Left cardiac atrium (tissue), 4 donors: Measurements from ENCODE around the gene ITGA7. TPM values are rescaled to one million over a fixed set of nuclear protein-coding genes. Genes with fewer than 3 reads are reported as not detected.
"Not testable (repeated sequence)": the region's sequence is repeated elsewhere in the genome, so short reads cannot be mapped to it uniquely, and the experiment has no call there.

ENCODE experiments used
- ATAC-seq, 2 donors: fragments of 200-7000 bp; cut with Tn5 transposase; one replicate each; pipeline ENCODE4 v1.9.1; 2020; ENCODE audit warnings: mild to moderate bottlenecking in 2 of 2, moderate library complexity in 2 of 2
- DNase-seq: peaks from one replicate; pipeline ENCODE4 v3.0.0-alpha.2; 2020
- intact Hi-C, 2 donors: fragments of 100-400 bp; cut with DNase I; formaldehyde crosslinking; loops; one replicate each; pipeline versions ENCODE4 v1.14.1 to v1.15.1; 2022 to 2023
- total RNA-seq, 2 donors: library from RNA; stranded (reverse); fragmentation: NEBNext Ultra II Directional; extraction: Animal tissue kit (Norgen Biotek cat#: 25700); gene quantifications; one replicate each; pipeline ENCODE4 v1.2.1, GENCODE V29; 2021
- donor health status: DM: no; HTN: yes; CAD: no.
- donor health status: DM: no; HTN: yes; CAD: no; lungs with severe emphysema.
- donor health status: DM: yes; HTN: yes; CAD: no.
- donor health status: Dilated cardiomyopathy.

Gene ITGA7
- total RNA-seq, 2 donors from 2014 or later: 395 to 448 TPM

DNA sequence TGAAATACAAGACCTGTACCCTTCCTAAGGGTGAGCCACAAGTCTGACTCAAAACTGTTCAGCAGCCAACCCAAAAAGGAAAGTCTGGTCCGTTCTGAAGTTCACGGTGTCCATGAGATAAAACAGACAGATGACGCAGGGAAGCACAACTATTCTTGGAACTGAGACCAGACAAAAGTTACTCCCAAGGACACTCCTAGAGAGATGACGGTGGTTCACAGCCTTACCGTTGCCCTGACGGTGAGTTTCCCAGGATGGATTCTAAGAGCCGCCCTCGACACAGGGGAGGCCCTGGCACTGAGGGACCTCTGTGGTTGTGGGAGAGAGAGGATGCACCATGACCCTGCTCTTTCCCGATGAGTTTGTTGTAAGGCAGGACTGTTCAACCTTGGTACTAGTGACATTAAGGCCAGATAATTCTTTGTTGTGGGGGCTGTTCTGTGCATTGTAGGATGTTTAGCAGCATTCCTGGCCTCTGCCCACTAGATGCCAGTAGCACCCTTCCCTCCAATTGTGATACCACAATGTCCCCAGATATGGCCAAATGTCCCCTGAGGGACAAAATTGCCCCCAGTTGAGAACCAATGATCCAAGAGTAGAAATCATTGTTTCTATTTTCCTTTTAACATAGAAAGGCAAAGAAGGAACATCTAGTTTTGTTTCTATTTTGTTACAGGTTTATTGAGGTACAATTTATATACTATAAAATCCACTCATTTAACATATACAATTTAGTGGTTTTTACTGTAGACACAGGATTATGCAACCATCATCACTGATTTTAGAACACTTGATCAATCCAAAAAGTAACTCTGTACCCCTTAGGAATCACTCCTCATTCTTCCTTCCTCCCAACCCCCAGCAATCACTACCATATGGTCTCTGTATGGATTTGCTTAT lies 48.0 kb downstream of the ITGA7 start:
- peak; percentile 84 to 86 for ATAC-seq
- intact Hi-C loops: loop anchor here in 1 of 2 donors (2.0 kb wide), 1 partner anchor 21 kb away; a partner anchor contains a TSS
- DNase-seq: peak; percentile 63

DNA sequence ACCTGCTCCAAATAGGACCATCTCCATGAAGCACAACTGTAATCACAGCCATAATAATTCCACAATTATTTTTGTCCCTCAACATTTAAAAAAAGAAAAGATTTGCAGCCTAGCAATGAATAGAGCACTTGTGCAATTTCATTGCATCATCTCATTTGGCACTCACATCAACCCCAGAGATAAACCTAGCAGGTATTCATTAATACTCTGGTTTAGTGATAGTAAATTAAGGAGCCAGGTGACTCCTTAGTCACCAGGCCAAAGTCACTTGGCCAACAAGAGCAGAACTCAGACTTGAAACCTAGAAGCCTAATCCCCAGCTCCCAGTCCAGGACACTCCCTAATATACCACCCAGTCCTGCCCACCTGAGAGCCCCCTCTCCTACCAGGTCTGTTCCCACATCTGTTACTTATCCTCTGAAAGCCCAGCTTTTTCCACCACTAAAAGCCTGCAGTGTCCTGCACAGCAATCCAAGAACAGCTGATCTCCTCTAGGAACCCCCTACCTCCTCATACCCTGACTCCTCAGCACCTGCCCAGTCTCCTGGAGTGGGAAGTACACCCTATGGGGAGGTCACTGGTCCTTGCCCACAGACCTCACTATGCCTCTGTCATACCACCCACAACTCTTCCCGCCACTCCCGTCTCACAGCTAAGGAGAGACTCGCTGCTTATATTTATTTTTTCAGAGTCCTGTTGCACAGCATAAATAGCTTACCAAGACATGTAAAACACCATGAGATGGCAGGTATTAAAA lies 48.9 kb downstream of the ITGA7 start:
- DNase-seq: no peak
- intact Hi-C loops: no loop called here
- ATAC-seq: peak; percentile 16 to 41

DNA sequence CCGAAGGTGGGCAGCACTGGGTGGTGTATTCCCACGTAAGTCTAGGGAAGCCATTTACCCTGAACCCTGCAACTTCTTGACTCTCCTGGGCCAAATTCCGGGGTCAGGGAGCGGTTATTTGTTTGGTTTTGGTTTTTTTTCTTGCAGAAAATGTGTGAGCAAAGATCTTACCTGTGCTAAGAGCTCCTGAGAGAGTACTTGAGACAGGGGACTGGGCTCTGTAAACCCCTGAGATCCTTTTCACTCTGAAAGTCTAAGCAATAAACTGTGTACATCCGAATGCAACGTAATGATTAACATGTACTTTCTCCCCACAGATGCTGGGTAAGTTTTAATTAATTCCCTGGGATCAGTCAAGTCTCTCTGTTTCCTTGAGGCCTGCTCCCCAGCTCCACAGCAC lies 49.5 kb downstream of the ITGA7 start:
- DNase-seq (no peak), ATAC-seq (no peak)
- intact Hi-C loops: no loop called here

DNA sequence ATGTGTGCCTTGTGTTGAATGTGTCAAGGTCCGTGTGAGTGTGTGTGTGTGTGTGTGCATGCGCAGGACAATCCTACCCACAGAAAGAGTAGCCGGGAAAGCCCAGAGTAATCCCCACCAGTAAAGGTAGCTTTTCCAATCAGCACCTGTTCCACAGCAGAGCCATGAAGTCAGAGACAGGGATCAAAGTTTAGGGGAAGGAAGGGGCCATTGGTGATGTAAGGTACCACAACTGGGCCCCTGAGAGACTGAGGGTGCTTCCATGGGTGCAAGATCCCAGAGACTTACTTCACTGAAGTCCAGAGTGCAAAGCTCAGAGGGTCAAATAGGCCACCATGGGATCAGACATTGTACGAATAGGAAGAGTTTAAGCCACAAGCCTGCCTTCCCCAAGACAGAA lies 50.5 kb downstream of the ITGA7 start:
- intact Hi-C loops: no loop called here
- ATAC-seq (no peak), DNase-seq (no peak)

DNA sequence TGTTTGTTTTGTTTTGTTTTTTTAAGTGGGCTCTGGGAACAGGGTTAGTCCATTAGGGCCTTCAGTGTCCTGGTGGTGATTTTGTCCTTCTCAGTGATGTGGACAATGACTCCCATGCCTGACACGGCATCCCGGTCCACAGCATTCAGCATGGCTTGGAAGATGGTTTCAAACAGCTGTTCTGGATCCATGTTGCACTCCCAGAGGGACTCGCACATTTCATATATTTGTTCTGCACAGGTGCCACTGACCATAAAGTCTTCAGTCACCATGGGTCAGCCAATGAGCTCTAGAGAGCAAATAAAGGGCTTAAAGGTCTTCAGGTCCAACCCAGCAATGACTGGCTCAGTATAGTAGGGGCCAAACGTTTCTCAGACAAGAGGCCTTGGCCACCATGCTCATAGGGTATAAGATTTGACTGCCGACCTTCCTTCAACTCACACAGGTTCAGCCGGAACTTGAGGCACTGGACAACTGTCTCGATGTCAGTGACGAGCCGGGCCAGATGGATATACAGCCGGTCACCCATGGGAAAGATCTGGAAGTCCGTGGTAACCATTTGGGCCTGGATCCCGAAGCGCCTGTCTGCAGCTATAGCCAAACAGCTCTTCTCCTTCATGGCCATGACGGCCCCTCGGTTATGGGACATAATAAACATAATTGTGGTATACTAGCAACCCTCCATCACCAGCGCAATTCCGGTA lies 53.0 kb downstream of the ITGA7 start:
- ATAC-seq (no peak), DNase-seq (no peak)
- intact Hi-C loops: no loop called here

DNA sequence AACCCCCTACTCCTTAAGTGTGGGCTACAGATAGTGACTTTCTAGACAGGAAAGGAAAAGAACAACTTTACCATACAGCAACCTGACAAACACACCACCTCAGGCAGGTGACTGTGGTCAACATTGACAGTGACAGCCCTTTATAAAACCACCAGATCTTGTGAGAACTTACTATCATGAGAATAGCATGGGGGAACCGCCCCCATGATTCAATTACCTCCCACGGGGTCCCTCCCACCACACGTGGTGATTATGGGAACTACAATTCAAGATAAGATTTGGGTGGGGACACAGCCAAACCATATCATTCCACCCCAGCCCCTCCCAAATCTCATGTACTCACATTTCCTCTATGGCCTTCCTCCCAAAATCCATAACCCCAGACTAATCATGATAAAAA lies 54.7 kb downstream of the ITGA7 start:
- intact Hi-C loops: no loop called here
- ATAC-seq: no peak
- no peak for DNase-seq

DNA sequence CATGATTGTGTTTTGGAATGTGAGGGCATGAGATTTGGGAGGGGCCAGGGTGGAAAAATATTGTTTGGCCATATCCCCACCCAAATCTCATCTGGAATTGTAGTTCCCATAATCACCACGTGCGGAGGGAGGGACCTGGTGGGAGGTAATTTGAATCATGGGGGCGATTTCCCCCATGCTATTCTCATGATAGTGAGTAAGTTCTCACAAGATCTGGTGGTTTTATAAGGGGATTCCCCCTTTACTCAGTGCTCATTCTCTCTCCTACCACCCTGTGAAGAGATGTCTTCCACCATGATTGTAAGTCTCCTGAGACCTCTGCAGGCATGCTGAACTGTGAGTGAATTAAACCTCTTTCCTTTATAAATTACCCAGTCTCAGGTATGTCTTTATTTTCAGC lies 55.4 kb downstream of the ITGA7 start:
- intact Hi-C loops: no loop called here
- no peak for ATAC-seq
- DNase-seq: no peak

DNA sequence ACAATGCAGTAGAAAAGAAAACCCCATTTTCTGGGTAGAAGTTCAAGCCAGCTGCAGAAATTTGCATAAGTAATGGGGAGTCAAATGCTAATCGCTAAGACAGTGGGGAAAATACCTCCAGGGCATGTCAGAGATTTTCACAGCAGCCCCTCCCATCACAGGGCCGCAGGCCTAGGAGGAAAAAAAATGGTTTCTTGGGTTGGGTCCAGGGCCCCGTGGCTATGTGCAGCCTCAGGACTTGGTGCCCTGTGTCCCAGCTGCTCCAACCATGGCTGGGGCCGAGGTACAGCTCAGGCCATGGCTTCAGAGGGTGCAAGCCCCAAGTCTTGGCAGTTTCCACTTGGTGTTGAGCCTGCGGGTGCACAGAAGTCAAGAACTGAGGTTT lies 56.4 kb downstream of the ITGA7 start:
- DNase-seq (no peak), ATAC-seq (no peak)
- intact Hi-C loops: no loop called here

DNA sequence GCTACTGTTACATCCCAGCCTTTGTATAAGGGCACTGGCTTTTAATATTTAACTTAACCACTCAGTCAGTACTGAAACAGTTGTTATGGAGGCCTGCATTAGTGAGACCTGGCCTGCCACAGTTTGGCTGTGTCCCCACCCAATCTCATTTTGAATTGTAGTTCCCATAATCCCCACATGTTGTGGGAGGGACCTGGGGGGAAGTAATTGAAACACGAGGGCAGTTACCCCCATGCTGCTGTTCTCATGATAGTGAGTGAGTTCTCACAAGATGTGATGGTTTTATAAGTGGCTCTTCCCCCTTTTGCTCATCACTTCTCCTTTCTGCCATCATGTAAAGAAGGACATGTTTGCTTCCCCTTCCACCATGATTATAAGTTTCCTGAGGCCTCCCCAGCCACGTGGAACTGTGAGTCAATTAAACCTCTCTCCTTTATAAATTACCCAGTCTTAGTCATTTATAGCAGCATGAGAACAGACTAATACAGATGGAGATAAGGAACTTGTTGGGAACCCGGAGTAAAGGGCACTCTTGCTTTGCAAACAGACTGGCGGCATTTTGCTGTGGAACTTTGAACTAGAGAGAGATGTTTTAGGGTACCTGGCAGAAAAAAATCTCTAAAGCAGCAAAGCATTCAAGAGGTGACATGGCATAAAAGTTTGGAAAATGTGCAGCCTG lies 56.9 kb downstream of the ITGA7 start:
- intact Hi-C loops, DNase-seq, ATAC-seq: not testable (repeated sequence)

DNA sequence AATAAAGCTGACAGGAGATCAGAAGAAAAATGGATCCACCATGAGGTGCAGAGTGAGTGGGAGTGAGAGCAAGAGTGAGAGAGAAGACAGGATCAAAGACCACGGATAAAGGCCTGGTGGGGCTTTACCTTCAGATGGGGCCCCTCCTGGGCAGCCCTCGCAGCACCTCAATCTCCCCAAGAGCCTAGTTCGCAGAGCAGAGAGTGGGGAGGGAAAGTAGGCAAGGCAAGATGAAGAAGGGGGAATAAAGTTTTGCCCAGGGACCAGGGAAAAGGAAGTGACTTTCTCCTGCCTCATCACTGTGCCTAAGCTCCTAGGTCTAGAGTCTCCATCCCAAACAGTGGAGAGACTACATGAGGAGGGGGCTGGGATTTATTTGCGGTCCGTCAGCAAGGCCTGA lies 60.7 kb downstream of the ITGA7 start:
- intact Hi-C loops: no loop called here
- ATAC-seq (no peak), DNase-seq (no peak)

DNA sequence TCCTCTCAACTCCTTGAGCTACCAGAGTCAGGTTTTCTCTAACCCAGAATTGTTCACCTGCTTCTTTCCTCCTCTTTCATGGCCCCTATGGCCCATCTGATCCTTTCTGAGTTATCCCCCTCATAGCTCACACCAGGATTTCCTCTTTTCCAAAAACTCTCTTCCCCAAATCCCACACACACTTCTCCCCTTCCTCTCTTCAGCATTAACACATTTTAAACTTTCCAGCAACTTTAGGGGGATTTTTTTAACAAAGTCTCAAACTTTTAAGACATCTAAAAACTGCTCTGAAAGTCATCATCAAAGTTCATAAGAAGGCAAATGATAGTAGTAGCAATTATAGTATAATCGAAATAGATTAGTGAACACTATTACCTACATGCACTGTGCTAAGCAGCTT lies 63.1 kb downstream of the ITGA7 start:
- DNase-seq: no peak
- intact Hi-C loops: no loop called here
- ATAC-seq: no peak

DNA sequence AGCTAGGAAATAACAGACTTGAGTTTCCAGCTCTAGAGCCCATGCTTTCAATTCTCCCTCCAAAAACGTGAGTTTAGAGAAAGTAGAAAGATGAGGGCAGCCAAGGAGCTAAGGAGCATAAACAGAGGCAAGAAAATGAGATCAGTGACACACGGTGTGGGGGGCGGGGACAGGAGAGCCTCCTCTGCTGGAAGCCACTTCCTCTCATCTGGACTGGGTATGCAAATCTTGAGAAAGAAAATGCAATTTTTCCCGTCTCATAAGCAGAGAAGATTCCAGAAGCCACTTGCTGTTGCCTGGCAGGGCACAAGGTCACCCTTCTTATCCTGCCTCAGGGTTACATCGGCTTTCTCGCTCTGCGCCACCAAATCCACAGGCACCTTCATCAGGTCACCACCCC lies 65.0 kb downstream of the ITGA7 start:
- intact Hi-C loops: no loop called here
- no peak for DNase-seq
- ATAC-seq: no peak

DNA sequence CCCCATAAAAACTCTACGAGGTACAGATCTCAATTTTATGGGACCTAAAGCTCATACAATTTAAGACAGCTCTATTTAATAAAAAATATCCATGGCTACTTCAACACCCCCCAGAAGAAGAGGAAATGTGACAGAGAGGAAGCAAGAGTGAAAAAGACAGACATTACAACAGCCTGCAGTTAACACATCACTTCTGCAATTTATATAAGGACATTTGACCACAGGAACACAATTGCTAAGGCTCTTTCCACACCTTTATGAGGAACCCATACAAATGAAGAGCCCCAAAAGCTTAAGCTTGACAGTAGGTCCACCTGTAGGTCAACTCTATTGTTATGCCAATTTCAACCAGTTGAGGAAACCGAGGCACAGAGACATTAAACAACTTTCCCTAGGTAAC lies 65.4 kb downstream of the ITGA7 start:
- ATAC-seq (peak in 1 of 2 donors; percentile 8), DNase-seq (no peak)
- intact Hi-C loops: no loop called here

DNA sequence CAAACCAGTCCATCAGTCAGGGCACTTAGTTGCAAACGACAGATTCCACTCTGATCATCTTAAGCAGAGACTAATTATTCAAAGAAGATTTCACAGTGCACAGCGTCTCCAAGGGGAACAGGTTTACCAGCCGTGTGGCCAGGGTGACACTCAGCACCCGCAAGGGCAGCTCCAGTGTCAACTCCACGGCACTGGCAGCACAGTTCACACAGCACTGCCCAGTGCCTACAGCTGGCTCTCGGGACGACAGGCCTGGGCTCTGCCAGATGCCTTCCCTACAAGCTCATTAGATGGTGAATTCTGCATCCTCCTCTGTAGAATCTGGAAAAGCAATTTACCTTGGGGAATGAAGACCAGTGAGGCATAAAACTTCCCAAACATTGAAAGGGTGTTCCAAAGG lies 66.1 kb downstream of the ITGA7 start:
- ATAC-seq (peak in 1 of 2 donors; percentile 21), DNase-seq (no peak)
- intact Hi-C loops: no loop called here

DNA sequence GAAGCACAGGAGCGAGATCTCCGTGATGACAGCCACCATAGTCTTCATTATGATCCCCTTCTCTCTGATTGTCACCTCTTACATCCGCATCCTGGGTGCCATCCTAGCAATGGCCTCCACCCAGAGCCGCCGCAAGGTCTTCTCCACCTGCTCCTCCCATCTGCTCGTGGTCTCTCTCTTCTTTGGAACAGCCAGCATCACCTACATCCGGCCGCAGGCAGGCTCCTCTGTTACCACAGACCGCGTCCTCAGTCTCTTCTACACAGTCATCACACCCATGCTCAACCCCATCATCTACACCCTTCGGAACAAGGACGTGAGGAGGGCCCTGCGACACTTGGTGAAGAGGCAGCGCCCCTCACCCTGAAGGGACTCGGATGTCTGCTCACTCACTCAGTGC lies 70.2 kb downstream of the ITGA7 start:
- intact Hi-C loops: no loop called here
- no peak for DNase-seq
- ATAC-seq: no peak

DNA sequence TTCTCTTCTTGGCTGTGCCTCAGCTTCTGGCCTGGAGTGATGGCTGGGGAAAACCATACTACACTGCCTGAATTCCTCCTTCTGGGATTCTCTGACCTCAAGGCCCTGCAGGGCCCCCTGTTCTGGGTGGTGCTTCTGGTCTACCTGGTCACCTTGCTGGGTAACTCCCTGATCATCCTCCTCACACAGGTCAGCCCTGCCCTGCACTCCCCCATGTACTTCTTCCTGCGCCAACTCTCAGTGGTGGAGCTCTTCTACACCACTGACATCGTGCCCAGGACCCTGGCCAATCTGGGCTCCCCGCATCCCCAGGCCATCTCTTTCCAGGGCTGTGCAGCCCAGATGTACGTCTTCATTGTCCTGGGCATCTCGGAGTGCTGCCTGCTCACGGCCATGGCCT lies 70.9 kb downstream of the ITGA7 start, which contains the start of gene OR10P1:
Gene OR10P1 (plus strand): TSS at position 40 of the 400 bp plus-strand sequence. CDS start 0 bp downstream, at position 40.
- intact Hi-C loops: no loop called here
- DNase-seq (no peak), ATAC-seq (no peak)

DNA sequence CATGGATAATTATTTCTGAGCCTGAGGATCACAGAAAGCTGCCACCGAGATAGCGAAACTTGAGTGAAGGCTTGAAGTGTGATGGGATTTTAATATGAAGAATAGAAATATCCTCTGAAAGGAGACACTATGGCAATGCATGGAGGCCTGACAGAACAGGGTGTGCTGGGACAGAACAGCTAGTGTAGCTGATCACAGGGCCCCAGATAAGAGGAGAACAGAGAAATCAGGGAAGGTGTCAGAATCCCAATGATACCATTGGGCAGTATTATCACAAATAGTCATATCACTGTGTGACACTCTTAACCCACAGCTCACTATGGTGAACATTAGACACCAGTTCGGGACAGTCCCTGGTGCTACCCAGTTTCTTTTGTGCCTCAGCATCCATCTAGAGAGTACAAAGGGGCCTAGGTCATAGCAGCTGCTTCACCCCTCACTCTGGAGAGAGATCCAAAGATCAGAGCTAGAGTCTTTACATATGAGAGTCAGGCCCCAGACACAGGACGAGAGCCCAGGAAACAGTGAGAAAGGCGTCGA lies 71.5 kb downstream of the ITGA7 start:
- ATAC-seq: peak; percentile 64 to 72
- DNase-seq: no peak
- intact Hi-C loops: no loop called here
